Measurements from ENCODE around the gene EEFSEC. TPM values are rescaled to one million over a fixed set of nuclear protein-coding genes. Genes with fewer than 3 reads are reported as not detected.

Gene EEFSEC
- total and polyA plus RNA-seq, 2 of the 8 experiments (the other 6 are each of a cell fraction or from before 2014, with no cell fraction given) = 13.1 to 19.8 TPM

- TF ChIP-seq RBBP5 (IDR thresholded peaks at IDR 0.05; ENCODE audit: borderline replicate concordance, low read depth, low read length) = no peak
- no peak for TF ChIP-seq SRF (IDR thresholded peaks at IDR 0.05; ENCODE audit: low read depth, low read length)
- no peak for TF ChIP-seq RNF2 (IDR thresholded peaks at IDR 0.05; ENCODE audit: borderline replicate concordance, low read depth, low read length, missing control alignments, poor library complexity, severe bottlenecking)
Measured at GRCh38 chr3:128358156-128358895, 205.0 kb downstream of the EEFSEC start (continued).
